ENCODE measurements around the gene ZNF135.

DNA sequence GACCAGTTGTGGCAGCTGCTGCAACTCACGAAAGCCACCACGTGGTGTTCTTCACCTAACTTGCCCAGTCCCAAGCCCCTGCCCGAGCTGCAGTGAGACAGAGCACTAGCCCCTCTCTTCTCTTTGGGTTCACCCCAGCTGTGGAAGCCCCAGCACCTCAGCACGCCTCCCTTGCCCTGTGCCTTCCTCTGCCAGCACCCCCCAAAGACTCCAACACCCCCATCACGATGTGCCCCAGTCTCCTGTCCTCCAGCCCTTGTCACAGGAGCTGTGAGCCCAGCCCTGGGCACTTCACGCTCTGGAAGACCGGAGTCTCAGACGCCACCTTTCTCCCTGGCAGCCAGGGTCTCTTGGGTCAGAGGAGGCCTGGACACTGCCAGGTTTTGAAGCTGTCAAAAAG is 2.2 kb upstream of the ZNF135 start:
- TF ChIP-seq, protein P1, sequence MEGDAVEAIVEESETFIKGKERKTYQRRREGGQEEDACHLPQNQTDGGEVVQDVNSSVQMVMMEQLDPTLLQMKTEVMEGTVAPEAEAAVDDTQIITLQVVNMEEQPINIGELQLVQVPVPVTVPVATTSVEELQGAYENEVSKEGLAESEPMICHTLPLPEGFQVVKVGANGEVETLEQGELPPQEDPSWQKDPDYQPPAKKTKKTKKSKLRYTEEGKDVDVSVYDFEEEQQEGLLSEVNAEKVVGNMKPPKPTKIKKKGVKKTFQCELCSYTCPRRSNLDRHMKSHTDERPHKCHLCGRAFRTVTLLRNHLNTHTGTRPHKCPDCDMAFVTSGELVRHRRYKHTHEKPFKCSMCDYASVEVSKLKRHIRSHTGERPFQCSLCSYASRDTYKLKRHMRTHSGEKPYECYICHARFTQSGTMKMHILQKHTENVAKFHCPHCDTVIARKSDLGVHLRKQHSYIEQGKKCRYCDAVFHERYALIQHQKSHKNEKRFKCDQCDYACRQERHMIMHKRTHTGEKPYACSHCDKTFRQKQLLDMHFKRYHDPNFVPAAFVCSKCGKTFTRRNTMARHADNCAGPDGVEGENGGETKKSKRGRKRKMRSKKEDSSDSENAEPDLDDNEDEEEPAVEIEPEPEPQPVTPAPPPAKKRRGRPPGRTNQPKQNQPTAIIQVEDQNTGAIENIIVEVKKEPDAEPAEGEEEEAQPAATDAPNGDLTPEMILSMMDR (IDR thresholded peaks at IDR 0.05): no peak
- no peak for TF ChIP-seq POLR2A (IDR thresholded peaks at IDR 0.05)

Measured in right lobe of liver (tissue), 4 donors.